Central memory CD4-positive, alpha-beta T cell (primary cell): Measurements from ENCODE around the gene SLC25A5.
"Not testable (repeated sequence)": the region's sequence is repeated elsewhere in the genome, so short reads cannot be mapped to it uniquely, and the experiment has no call there.

Source experiments
- DNase-seq: peaks from one replicate; pipeline ENCODE4 v3.0.0; 2022
- total RNA-seq, 3 experiments: gene quantifications; one replicate each; lab custom pipeline; 2026; lab: John Stamatoyannopoulos, UW

The SLC25A5 gene
- total RNA-seq, result 94.2 to 364 (median 104) reads per million in 3 experiments

GRCh38 chrX:119467842-119468550 lies at the start of gene SLC25A5:
Gene SLC25A5 (plus strand): TSS chrX:119468444. CDS start chrX:119468516, 72 bp downstream.
- DNase-seq, result peak; percentile 81

GRCh38 chrX:119419146-119419545 lies 49.1 kb upstream of the SLC25A5 start:
- no peak for DNase-seq

GRCh38 chrX:119419898-119420297 lies 48.3 kb upstream of the SLC25A5 start:
- DNase-seq, result no peak

- no peak for DNase-seq
Observed at GRCh38 chrX:119421016-119421705, 47.1 kb upstream of the SLC25A5 start.

GRCh38 chrX:119423631-119424030 lies 44.6 kb upstream of the SLC25A5 start:
- DNase-seq, result no peak

GRCh38 chrX:119424999-119425398 lies 43.2 kb upstream of the SLC25A5 start:
- DNase-seq, result no peak

GRCh38 chrX:119427024-119427794 lies 41.0 kb upstream of the SLC25A5 start:
- DNase-seq, result no peak

GRCh38 chrX:119427795-119428185 lies 40.5 kb upstream of the SLC25A5 start:
- DNase-seq, result no peak

- DNase-seq, result no peak
Observed at GRCh38 chrX:119429471-119429870, 38.8 kb upstream of the SLC25A5 start.

- DNase-seq, result not testable (repeated sequence)
Observed at GRCh38 chrX:119441295-119441694, 26.9 kb upstream of the SLC25A5 start.

GRCh38 chrX:119442286-119442685 lies 26.0 kb upstream of the SLC25A5 start:
- DNase-seq, result no peak

GRCh38 chrX:119453202-119453601 lies 15.0 kb upstream of the SLC25A5 start:
- DNase-seq, result no peak

GRCh38 chrX:119455264-119455663 lies 13.0 kb upstream of the SLC25A5 start:
- DNase-seq, result no peak

- DNase-seq, result no peak
Observed at GRCh38 chrX:119459181-119459580, 9.1 kb upstream of the SLC25A5 start.

GRCh38 chrX:119465555-119465954 lies 2.7 kb upstream of the SLC25A5 start:
- DNase-seq, result no peak

- no peak for DNase-seq
Observed at GRCh38 chrX:119466970-119467369, 1.3 kb upstream of the SLC25A5 start.

- DNase-seq, result no peak
Observed at GRCh38 chrX:119467433-119467832, 811 bp upstream of the SLC25A5 start.

GRCh38 chrX:119468551-119469312 lies 488 bp downstream of the SLC25A5 start:
- peak; percentile 84 for DNase-seq

- no peak for DNase-seq
Observed at GRCh38 chrX:119469313-119469635, 1.0 kb downstream of the SLC25A5 start.

- DNase-seq, result no peak
Observed at GRCh38 chrX:119474615-119475388, 6.6 kb downstream of the SLC25A5 start.

- no peak for DNase-seq
Observed at GRCh38 chrX:119475389-119476101, 7.3 kb downstream of the SLC25A5 start.
